H1 (cell line): ENCODE results near the gene WWC2.

Experiments used
- CTCF ChIP-seq, 3 experiments: IDR thresholded peaks; 1 replicate in 2 of 3; 2 replicates in 1 of 3; pipeline versions ENCODE4 v1.5.1 to v1.6.1; 2011; ENCODE audit warnings: low read length in 3 of 3, mild to moderate bottlenecking in 3 of 3, inconsistent platforms in 2 of 3, low read depth in 1 of 3, moderate library complexity in 1 of 3; ENCODE audit not compliant: insufficient read depth in 1 of 3; ENCODE audit errors: control extremely low read depth in 1 of 3
- EP300 ChIP-seq, 2 experiments: IDR thresholded peaks; 1 replicate in 1 of 2; 2 replicates in 1 of 2; pipeline ENCODE4 v1.6.1; 2011 to 2012; ENCODE audit warnings: low read depth in 2 of 2, low read length in 2 of 2, mild to moderate bottlenecking in 2 of 2, borderline replicate concordance in 1 of 2, inconsistent platforms in 1 of 2, moderate library complexity in 1 of 2
- EZH2 ChIP-seq: fragments of 200-600 bp; sonication (generic); IDR thresholded peaks from 2 replicates; pipeline ENCODE4 v1.7.1; 2012; ENCODE audit warnings: low read depth, mild to moderate bottlenecking, moderate library complexity, low read length, inconsistent platforms; ENCODE audit not compliant: severe bottlenecking
- GABPA ChIP-seq: IDR thresholded peaks from 2 replicates; pipeline ENCODE4 v1.6.1; 2011; ENCODE audit warnings: mild to moderate bottlenecking, low read length, moderate library complexity, borderline replicate concordance; ENCODE audit not compliant: insufficient read depth
- POLR2A ChIP-seq, 2 experiments: IDR thresholded peaks; 1 replicate in 1 of 2; 2 replicates in 1 of 2; pipeline ENCODE4 v1.6.1; 2011; ENCODE audit warnings: low read depth in 2 of 2, low read length in 2 of 2, mild to moderate bottlenecking in 2 of 2; ENCODE audit errors: control extremely low read depth in 1 of 2
- SIN3A ChIP-seq, 2 experiments: IDR thresholded peaks in 1 of 2; conservative IDR thresholded peaks in 1 of 2; 2 replicates each; pipeline ENCODE4 v1.6.1; 2011 to 2012; ENCODE audit warnings: low read length in 2 of 2, improper control_type of control experiment in 1 of 2, low read depth in 1 of 2, mild to moderate bottlenecking in 1 of 2
- TAF1 ChIP-seq: IDR thresholded peaks from 2 replicates; pipeline ENCODE4 v1.6.1; 2011; ENCODE audit warnings: mild to moderate bottlenecking, low read depth, low read length
- USF2 ChIP-seq: IDR thresholded peaks from 2 replicates; pipeline ENCODE4 v1.6.1; 2011; ENCODE audit warnings: low read length, improper control_type of control experiment

- TF ChIP-seq POLR2A (IDR thresholded peaks at IDR 0.05; ENCODE audit: control extremely low read depth in 1 of 2, low read depth in 2 of 2, low read length in 2 of 2) (no peak), EP300 (IDR thresholded peaks at IDR 0.05; ENCODE audit: borderline replicate concordance in 1 of 2, low read depth in 2 of 2, low read length in 2 of 2) (no peak), CTCF (IDR thresholded peaks at IDR 0.05; ENCODE audit: control extremely low read depth in 1 of 3, insufficient read depth in 1 of 3, low read depth in 1 of 3, low read length in 3 of 3) (no peak), SIN3A (conservative IDR thresholded peaks at IDR 0.05 in 1 of 2, IDR thresholded peaks at IDR 0.05 in 1 of 2; ENCODE audit: low read depth in 1 of 2, low read length in 2 of 2) (no peak), USF2 (no peak), TAF1 (no peak), EZH2 (no peak), GABPA (no peak)
Observed at GRCh38 chr4:183244506-183244905, 145.4 kb downstream of the WWC2 start.
